ENCODE data around the gene TVP23A. TPM values are rescaled to one million over a fixed set of nuclear protein-coding genes. Genes with fewer than 3 reads are reported as not detected.

Gene TVP23A
- total RNA-seq, 1 donor from 2014 or later: not detected

Other genes starting within 250 kb of the TVP23A start
- gene EMP2, start 238.2 kb downstream of the TVP23A start, total RNA-seq: 11.3 and 32.7 TPM in 2 replicates
- gene TEKT5, start 123.9 kb downstream of the TVP23A start, total RNA-seq: not detected in 2 replicates
- gene NUBP1, start 75.0 kb downstream of the TVP23A start, total RNA-seq: 21.1 and 27.6 TPM in 2 replicates
- under 0.01 TPM in 1 of 2 replicates, not detected in the other for gene CIITA, start 58.4 kb upstream of the TVP23A start, total RNA-seq
- 31.4 and 62.3 TPM in 2 replicates for gene DEXI, start 123.7 kb upstream of the TVP23A start, total RNA-seq
- gene CLEC16A, start 125.8 kb upstream of the TVP23A start, total RNA-seq: 10.5 and 23.4 TPM in 2 replicates